Thyroid gland (tissue), 4 donors: ENCODE results near the gene CNPY4. TPM values are rescaled to one million over a fixed set of nuclear protein-coding genes. Genes with fewer than 3 reads are reported as not detected.

Source experiments
- DNase-seq, 2 donors: peaks; one replicate each; pipeline ENCODE4 v3.0.0-alpha.2; 2019
- H3K27ac ChIP-seq, 3 donors: fragments of 200-600 bp; sonication (generic); 1 replicate in 2 of 3; 2 replicates in 1 of 3; pipeline ENCODE4 v1.5.1; 2016 to 2019; ENCODE audit warnings: mild to moderate bottlenecking in 1 of 3, moderate library complexity in 1 of 3
- H3K27me3 ChIP-seq: fragments of 200-600 bp; sonication (generic); one replicate; pipeline ENCODE4 v1.5.1; 2019
- H3K36me3 ChIP-seq, 2 donors: fragments of 200-600 bp; sonication (generic); one replicate each; pipeline ENCODE4 v1.5.1; 2016 to 2019
- H3K4me1 ChIP-seq, 2 donors: fragments of 200-600 bp; sonication (generic); one replicate each; pipeline ENCODE4 v1.5.1; 2017 to 2019
- H3K4me3 ChIP-seq, 3 donors: fragments of 200-600 bp; sonication (generic); replicated peaks in 1 of 3; 1 replicate in 2 of 3; 2 replicates in 1 of 3; pipeline ENCODE4 v1.5.1; 2016; ENCODE audit warnings: mild to moderate bottlenecking in 1 of 3
- H3K9me3 ChIP-seq: fragments of 200-600 bp; sonication (generic); one replicate; pipeline ENCODE4 v1.5.1; 2017
- CTCF ChIP-seq, 6 experiments: fragments of 200-600 bp in 3 of 6; fragments of 450-650 bp in 3 of 6; sonication (generic) in 3 of 6; IDR thresholded peaks; one replicate each; pipeline ENCODE4 v1.5.1; 2016 to 2019; ENCODE audit warnings: antibody characterized with exemption in 6 of 6, mild to moderate bottlenecking in 2 of 6, inconsistent platforms in 1 of 6, moderate library complexity in 1 of 6
- POLR2A ChIP-seq, 2 donors: fragments of 450-650 bp; IDR thresholded peaks; one replicate each; pipeline ENCODE4 v1.6.1; 2017; ENCODE audit warnings: antibody characterized with exemption in 2 of 2, mild to moderate bottlenecking in 2 of 2, moderate library complexity in 1 of 2
- WGBS, 2 donors: methylation state at CpG; one replicate each; pipeline ENCODE4 v1.1.5; 2017; 5-methylcytosine and 5-hydroxymethylcytosine counted together
- intact Hi-C: fragments of 100-400 bp; cut with DNase I; formaldehyde crosslinking; loops from one replicate; pipeline ENCODE4 v1.15.1; 2023
- total RNA-seq, 4 donors: library from RNA; depleted of rRNA; stranded (reverse); fragments of >200 nt; gene quantifications; one replicate each; pipeline ENCODE4 v1.2.3, GENCODE V29; 2016

Gene CNPY4
- total RNA-seq, 4 donors from 2014 or later, result 4.1 to 14.5 (median 13.1) TPM

GRCh38 chr7:100153708-100154535 is 34.5 kb downstream of the CNPY4 start:
- Histone ChIP-seq H3K36me3 (peaks cover 0 to 8% of the 10 kb centered on the region in 2 donors), H3K27ac (no peak overlapping the region), H3K4me3 (no peak overlapping the region), H3K27me3 (no peaks in the 10 kb centered on the region), H3K9me3 (no peaks in the 10 kb centered on the region), H3K4me1 (peaks cover 11 to 20% of the 10 kb centered on the region in 2 donors)
- intact Hi-C loops, result no loop called here
- DNase-seq, result no peak
- WGBS, 2 donors, result 86 to 91% methylated on average over 16 of the region's 16 CpGs
- TF ChIP-seq CTCF (IDR thresholded peaks at IDR 0.05) (no peak), POLR2A (IDR thresholded peaks at IDR 0.05) (no peak)

- WGBS, 2 donors, result 58 to 74% methylated on average over 12 to 13 of the region's 30 CpGs
Measured at GRCh38 chr7:100154651-100155491, 35.4 kb downstream of the CNPY4 start.

GRCh38 chr7:100155553-100156317 is 36.3 kb downstream of the CNPY4 start:
- 96 to 97% methylated on average over 18 to 20 of the region's 20 CpGs for WGBS, 2 donors
- Histone ChIP-seq H3K27me3 (no peaks in the 10 kb centered on the region), H3K4me3 (no peak overlapping the region), H3K9me3 (no peaks in the 10 kb centered on the region), H3K36me3 (peaks cover 0 to 8% of the 10 kb centered on the region in 2 donors), H3K27ac (no peak overlapping the region), H3K4me1 (peaks cover 13% of the 10 kb centered on the region in 2 donors)
- intact Hi-C loops, result no loop called here
- no peak for DNase-seq
- TF ChIP-seq POLR2A (IDR thresholded peaks at IDR 0.05), result no peak
- TF ChIP-seq CTCF (IDR thresholded peaks at IDR 0.05), result no peak

More at GRCh38 chr7:100154651-100155491, 35.4 kb downstream of the CNPY4 start:
- no peak overlapping the region for H3K4me3 ChIP-seq
- intact Hi-C loops, result no loop called here
- no peaks in the 10 kb centered on the region for H3K27me3 ChIP-seq
- peaks cover 0 to 8% of the 10 kb centered on the region in 2 donors for H3K36me3 ChIP-seq
- no peaks in the 10 kb centered on the region for H3K9me3 ChIP-seq
- no peak overlapping the region for H3K27ac ChIP-seq
- DNase-seq, result no peak
- peaks cover 13 to 15% of the 10 kb centered on the region in 2 donors for H3K4me1 ChIP-seq
- TF ChIP-seq POLR2A (IDR thresholded peaks at IDR 0.05) (no peak), CTCF (IDR thresholded peaks at IDR 0.05) (no peak)

GRCh38 chr7:100156331-100157068 is 37.1 kb downstream of the CNPY4 start:
- Histone ChIP-seq H3K9me3 (no peaks in the 10 kb centered on the region), H3K36me3 (peaks cover 0 to 8% of the 10 kb centered on the region in 2 donors), H3K4me3 (no peak overlapping the region), H3K27me3 (no peaks in the 10 kb centered on the region), H3K4me1 (peaks cover 13% of the 10 kb centered on the region in 2 donors), H3K27ac (no peak overlapping the region)
- DNase-seq, result no peak
- TF ChIP-seq POLR2A (IDR thresholded peaks at IDR 0.05) (no peak), CTCF (IDR thresholded peaks at IDR 0.05) (no peak)
- WGBS, 2 donors, result 84 to 91% methylated on average over 16 of the region's 16 CpGs
- intact Hi-C loops, result no loop called here
